K562 (cell line): ENCODE data around the gene SACS. TPM values are rescaled to one million over a fixed set of nuclear protein-coding genes. Genes with fewer than 3 reads are reported as not detected.

Experiments used
- ATAC-seq: fragments of 200-7000 bp; cut with Tn5 transposase; 3 replicates; pipeline ENCODE4 v1.9.1; 2020; ENCODE audit warnings: moderate library complexity
- BruUV-seq: library from RNA; stranded (reverse); fragments of 400-500 nt; replicated peaks from 2 replicates; lab custom pipeline; 2021; lab: Mats Ljungman, UMichigan
- CTCF ChIA-PET: fragments of 300-600 bp; formaldehyde crosslinking; extraction: SDS; loops from one replicate; lab custom pipeline; 2021; ENCODE audit warnings: low intra/inter-chr PET ratio; lab: Yijun Ruan, JAX
- POLR2A ChIA-PET: fragments of 300-600, 350-650 bp; sonication (Branson Sonifier 250); formaldehyde crosslinking; extraction: SDS; loops from one replicate; lab custom pipeline; 2021; ENCODE audit warnings: antibody characterized with exemption, inconsistent platforms; lab: Yijun Ruan, JAX
- DNase-seq, 4 experiments: peaks; one replicate each; pipeline versions ENCODE4 v3.0.0 to v3.0.0-alpha.2; 2011 to 2018; ENCODE audit warnings: low spot score in 3 of 4, mixed read lengths in 3 of 4; ENCODE audit errors: extremely low read depth in 1 of 4
- FAIRE-seq: peaks from 2 replicates; lab custom pipeline; 2011; peaks lifted over from hg19 to GRCh38; lab: Jason Lieb, UNC
- H2AFZ ChIP-seq: 2 replicates; pipeline ENCODE4 v1.6.0; 2011; ENCODE audit warnings: low read depth, low read length, control low read depth, inconsistent platforms
- H3K27ac ChIP-seq: fragments of 200-600 bp; 3 replicates; pipeline ENCODE4 v1.8.0; 2011; ENCODE audit warnings: low read depth, mild to moderate bottlenecking, control low read depth, inconsistent platforms, low read length, moderate library complexity, mixed read lengths; ENCODE audit errors: extremely low read depth
- H3K27me3 ChIP-seq, 2 experiments: fragments of 300-600 bp in 1 of 2; 2 replicates in 1 of 2; 3 replicates in 1 of 2; pipeline versions ENCODE4 v1.6.0 to v1.8.0; 2011; ENCODE audit warnings: inconsistent platforms in 2 of 2, low read length in 2 of 2, mild to moderate bottlenecking in 1 of 2, mixed read lengths in 1 of 2, moderate library complexity in 1 of 2; ENCODE audit not compliant: control insufficient read depth in 2 of 2, insufficient read depth in 2 of 2
- H3K36me3 ChIP-seq: fragments of 300-600 bp; 3 replicates; pipeline ENCODE4 v1.8.0; 2011; ENCODE audit warnings: mild to moderate bottlenecking, low read length, inconsistent platforms; ENCODE audit not compliant: control insufficient read depth, insufficient read depth
- H3K4me1 ChIP-seq, 2 experiments: fragments of 200-600 bp in 1 of 2; replicated peaks in 1 of 2; 2 replicates in 1 of 2; 3 replicates in 1 of 2; pipeline versions ENCODE4 v1.5.1 to v1.8.0; 2011; ENCODE audit warnings: inconsistent platforms in 2 of 2, low read length in 2 of 2, mild to moderate bottlenecking in 1 of 2, mixed read lengths in 1 of 2, moderate library complexity in 1 of 2; ENCODE audit not compliant: control insufficient read depth in 2 of 2, insufficient read depth in 2 of 2
- H3K4me2 ChIP-seq: 2 replicates; pipeline ENCODE4 v1.6.1; 2011; ENCODE audit warnings: low read length, control low read depth, inconsistent platforms, mixed read lengths; ENCODE audit not compliant: insufficient read depth
- H3K4me3 ChIP-seq: fragments of 200-600 bp; sonication (generic), shearing (Covaris generic); 2 replicates; pipeline ENCODE4 v1.5.1; 2016; ENCODE audit warnings: control low read depth, inconsistent platforms
- H3K79me2 ChIP-seq: fragments of 200-600 bp; 3 replicates; pipeline ENCODE4 v1.8.0; 2011; ENCODE audit warnings: low read length, inconsistent platforms; ENCODE audit not compliant: control insufficient read depth, insufficient read depth
- H3K9ac ChIP-seq, 2 experiments: 2 replicates each; pipeline versions ENCODE4 v1.6.0 to v1.6.1; 2011; ENCODE audit warnings: low read depth in 2 of 2, low read length in 2 of 2, control low read depth in 1 of 2, inconsistent platforms in 1 of 2, mild to moderate bottlenecking in 1 of 2, mixed read lengths in 1 of 2; ENCODE audit not compliant: insufficient read depth in 1 of 2
- H3K9me1 ChIP-seq: one replicate; pipeline ENCODE4 v1.6.0; 2011; ENCODE audit warnings: inconsistent platforms, mild to moderate bottlenecking, low read length, moderate library complexity; ENCODE audit not compliant: control insufficient read depth, insufficient read depth
- H3K9me3 ChIP-seq: replicated peaks from 2 replicates; pipeline ENCODE4 v1.5.1; 2011; ENCODE audit warnings: low read depth, low read length, inconsistent platforms; ENCODE audit not compliant: control insufficient read depth, insufficient read depth
- H4K20me1 ChIP-seq: replicated peaks from 2 replicates; pipeline ENCODE4 v1.6.1; 2011; ENCODE audit warnings: low read length, inconsistent platforms, mixed read lengths; ENCODE audit not compliant: control insufficient read depth, insufficient read depth
- ATF1 ChIP-seq, 2 experiments: fragments of 450-650 bp in 1 of 2; IDR thresholded peaks; 2 replicates each; pipeline ENCODE4 v1.6.1; 2016; ENCODE audit warnings: missing compliant biosample characterization in 1 of 2, missing genetic modification characterization in 1 of 2
- ATF7 ChIP-seq: fragments of 450-650 bp; IDR thresholded peaks from 2 replicates; pipeline ENCODE4 v1.7.1; 2014; ENCODE audit warnings: mild to moderate bottlenecking, moderate library complexity
- CEBPB ChIP-seq: fragments of 450-650 bp; IDR thresholded peaks from 2 replicates; pipeline ENCODE4 v1.6.1; 2016; ENCODE audit warnings: missing genetic modification characterization, missing compliant biosample characterization
- CGGBP1 ChIP-seq: fragments of 250-450 bp; sonication (Bioruptor Pico); IDR thresholded peaks from 2 replicates; pipeline ENCODE4 v1.9.0; 2021; ENCODE audit warnings: mild to moderate bottlenecking
- CHCHD3 ChIP-seq: fragments of 250-450 bp; sonication (Bioruptor Pico); IDR thresholded peaks from 2 replicates; pipeline ENCODE4 v2.1.2; 2022; ENCODE audit warnings: mild to moderate bottlenecking
- CREM ChIP-seq: IDR thresholded peaks from 2 replicates; pipeline ENCODE4 v1.6.1; 2014; ENCODE audit warnings: antibody characterized with exemption, low read depth
- HDAC1 ChIP-seq, 2 experiments: fragments of 450-650 bp; IDR thresholded peaks; 2 replicates each; pipeline ENCODE4 v1.6.1; 2016 to 2017; ENCODE audit warnings: inconsistent platforms in 1 of 2, mild to moderate bottlenecking in 1 of 2, moderate library complexity in 1 of 2
- HMBOX1 ChIP-seq: sonication (generic); IDR thresholded peaks from 2 replicates; pipeline ENCODE4 v1.6.1; 2016
- LARP7 ChIP-seq: fragments of 450-650 bp; IDR thresholded peaks from 2 replicates; pipeline ENCODE4 v1.6.1; 2016
- MBD1 ChIP-seq: fragments of 250-450 bp; sonication (Bioruptor Pico); IDR thresholded peaks from 2 replicates; pipeline ENCODE4 v1.8.0; 2022; ENCODE audit warnings: inconsistent platforms
- MYBL2 ChIP-seq, 2 experiments: fragments of 450-650 bp in 1 of 2; sonication (generic) in 1 of 2; formaldehyde crosslinking in 1 of 2; IDR thresholded peaks; 2 replicates each; pipeline versions ENCODE4 v1.6.1 to v1.8.1; 2017 to 2022; ENCODE audit warnings: borderline replicate concordance in 1 of 2, inconsistent platforms in 1 of 2, low read depth in 1 of 2, mild to moderate bottlenecking in 1 of 2, missing genetic modification reagents in 1 of 2, moderate library complexity in 1 of 2
- SIX5 ChIP-seq, 2 experiments: IDR thresholded peaks; 2 replicates each; pipeline ENCODE4 v1.6.1; 2011; ENCODE audit warnings: low read length in 2 of 2, borderline replicate concordance in 1 of 2, low read depth in 1 of 2, mild to moderate bottlenecking in 1 of 2, moderate library complexity in 1 of 2; ENCODE audit not compliant: insufficient read depth in 1 of 2
- TBL1XR1 ChIP-seq, 2 experiments: IDR thresholded peaks; 2 replicates each; pipeline ENCODE4 v1.6.1; 2012; ENCODE audit warnings: improper control_type of control experiment in 2 of 2, low read length in 2 of 2, mild to moderate bottlenecking in 1 of 2
- ZBTB17 ChIP-seq: fragments of 450-650 bp; formaldehyde crosslinking; IDR thresholded peaks from 2 replicates; pipeline ENCODE4 v1.4.0; 2020; ENCODE audit warnings: mild to moderate bottlenecking
- ZNF134 ChIP-seq: fragments of 250-450 bp; sonication (Bioruptor Pico); conservative IDR thresholded peaks from 2 replicates; pipeline ENCODE4 v1.4.0; 2020
- ZNF277 ChIP-seq: fragments of 250-450 bp; sonication (Bioruptor Pico); IDR thresholded peaks from 2 replicates; pipeline ENCODE4 v1.8.0; 2022; ENCODE audit warnings: inconsistent platforms, mild to moderate bottlenecking, moderate library complexity, borderline replicate concordance
- ZNF507 ChIP-seq: conservative IDR thresholded peaks from 2 replicates; pipeline ENCODE4 v1.6.1; 2017; ENCODE audit warnings: missing genetic modification characterization, missing compliant biosample characterization
- ZNF668 ChIP-seq: fragments of 250-450 bp; sonication (Bioruptor Pico); IDR thresholded peaks from 2 replicates; pipeline ENCODE4 v1.8.0; 2022; ENCODE audit warnings: mild to moderate bottlenecking, inconsistent platforms
- WGBS: fragments of 100-300 bp; shearing (Covaris generic); methylation state at CpG from one replicate; pipeline ENCODE4 v1.1.6; 2016; ENCODE audit warnings: low coverage, mixed read lengths; ENCODE audit not compliant: insufficient coverage; ENCODE audit errors: missing lambda C conversion rate; 5-methylcytosine and 5-hydroxymethylcytosine counted together
- in situ Hi-C: fragments of 300-500 bp; cut with MboI; formaldehyde crosslinking; loops from 4 replicates; pipeline ENCODE4 v1.15.0; 2018; ENCODE audit warnings: inconsistent platforms, mixed read lengths
- intact Hi-C: fragments of 100-400 bp; cut with micrococcal nuclease; formaldehyde crosslinking; loops from 2 replicates; pipeline ENCODE4 v1.14.2; 2022
- polyA plus RNA-seq, 8 experiments: library from polyadenylated mRNA; depleted of rRNA in 4 of 8; stranded (reverse) in 5 of 8; unstranded in 3 of 8; fragments of >200 nt; fragmentation: Nextera tagmentation in 2 of 8; fragmentation: Illumina TruSeq in 1 of 8; extraction: Ambion mirVana in 2 of 8; extraction: Trizol in 1 of 8; gene quantifications; 2 replicates each; pipeline versions ENCODE4 v1.2.1 to v1.2.3, GENCODE V29; 2011 to 2014; ENCODE audit warnings: inconsistent platforms in 1 of 8, missing spikeins in 1 of 8
- total RNA-seq, 7 experiments: library from RNA; depleted of rRNA in 6 of 7; stranded (reverse); fragments of >200 nt in 6 of 7; fragmentation: Illumina TruSeq in 2 of 7; extraction: Trizol in 2 of 7; gene quantifications; 2 replicates each; pipeline versions ENCODE4 v1.2.1 to v1.2.3, GENCODE V29; 2011 to 2021; ENCODE audit warnings: low replicate concordance in 1 of 7

SACS gene
- total and polyA plus RNA-seq, 9 of the 15 experiments (the other 6 are each of a cell fraction or from before 2014, with no cell fraction given) = 4.7 to 28.2 (median 18.9) TPM

- Histone ChIP-seq H3K27ac (no peak overlapping the region), H3K9me3 (no peaks in the 10 kb centered on the region; the same call in none of the 2 replicates), H2AFZ (no peak overlapping the region), H3K4me2 (no peak overlapping the region), H3K4me3 (no peak overlapping the region), H3K4me1 (no peaks in the 10 kb centered on the region), H3K36me3 (peaks cover 47% of the 10 kb centered on the region; the same call in 1 of the 3 replicates), H4K20me1 (no peaks in the 10 kb centered on the region), H3K9ac (no peak overlapping the region), H3K79me2 (no peaks in the 10 kb centered on the region), H3K9me1 (no peaks in the 10 kb centered on the region), H3K27me3 (no peaks in the 10 kb centered on the region)
- intact Hi-C loops = no loop called here
- in situ Hi-C loops = no loop called here
- ChIA-PET POLR2A (no interaction called here), CTCF (no interaction called here)
- DNase-seq (no peak), ATAC-seq (no peak), FAIRE-seq (no peak)
- no peak for TF ChIP-seq MYBL2 (IDR thresholded peaks at IDR 0.05; ENCODE audit: low read depth)
- no peak for TF ChIP-seq MYBL2 (CRISPR knock-in tag; IDR thresholded peaks at IDR 0.05; ENCODE audit: borderline replicate concordance)
- TF ChIP-seq MBD1 (CRISPR knock-in tag) = no peak
- TF ChIP-seq ZNF277 (CRISPR knock-in tag) = no peak
- TF ChIP-seq ZBTB17 (CRISPR knock-in tag) = no peak
- TF ChIP-seq LARP7 = no peak
- TF ChIP-seq HDAC1 (IDR thresholded peaks at IDR 0.05) = no peak
- no peak for TF ChIP-seq ZNF507 (tag)
- no peak for TF ChIP-seq CHCHD3 (CRISPR knock-in tag)
- no peak for TF ChIP-seq CEBPB
- TF ChIP-seq SIX5 (IDR thresholded peaks at IDR 0.05; ENCODE audit: borderline replicate concordance in 1 of 2, insufficient read depth in 1 of 2, low read depth in 1 of 2, low read length in 2 of 2) = no peak
- no peak for TF ChIP-seq HMBOX1
- no peak for TF ChIP-seq ATF7
- TF ChIP-seq CREM = no peak
- TF ChIP-seq ZNF668 = no peak
- no peak for TF ChIP-seq ZNF134
- TF ChIP-seq ATF1 (CRISPR knock-in tag; IDR thresholded peaks at IDR 0.05) = no peak
- no peak for TF ChIP-seq ATF1 (tag; IDR thresholded peaks at IDR 0.05)
- TF ChIP-seq CGGBP1 = no peak
- TF ChIP-seq TBL1XR1 (IDR thresholded peaks at IDR 0.05; ENCODE audit: low read length in 2 of 2) = no peak
- no TSS peak for BruUV-seq
- 91% methylated on average over 3 of the region's 4 CpGs for WGBS
Observed at GRCh38 chr13:23344931-23345595, 88.4 kb downstream of the SACS start.
